HFFc6 (cell line): Measurements from ENCODE around the gene UST. TPM values are rescaled to one million over a fixed set of nuclear protein-coding genes. Genes with fewer than 3 reads are reported as not detected.
A peak's percentile ranks its signal among the peaks of the same experiment; 100 is the strongest.

Source experiments
- DNase-seq: peaks from one replicate; pipeline ENCODE4 v3.0.0-alpha.2; 2018
- H3K27ac Mint-ChIP-seq: 2 replicates; pipeline ENCODE4 v1.8.0; 2020; ENCODE audit warnings: mild to moderate bottlenecking, mixed read lengths
- H3K27me3 Mint-ChIP-seq: 2 replicates; pipeline ENCODE4 v1.8.0; 2021; ENCODE audit warnings: mild to moderate bottlenecking, moderate library complexity, mixed read lengths; ENCODE audit not compliant: insufficient read depth
- H3K36me3 Mint-ChIP-seq: 2 replicates; pipeline ENCODE4 v1.8.0; 2021; ENCODE audit warnings: low read depth, mixed read lengths
- H3K4me1 Mint-ChIP-seq: 2 replicates; pipeline ENCODE4 v1.8.0; 2020; ENCODE audit warnings: low read depth, mixed read lengths
- H3K4me3 Mint-ChIP-seq: 2 replicates; pipeline ENCODE4 v1.8.0; 2020; ENCODE audit warnings: mild to moderate bottlenecking, moderate library complexity, mixed read lengths
- H3K9me3 Mint-ChIP-seq: 2 replicates; pipeline ENCODE4 v1.8.0; 2020; ENCODE audit warnings: mild to moderate bottlenecking, mixed read lengths
- total RNA-seq, 6 experiments: library from RNA; stranded (reverse); fragmentation: NEBNext Ultra II Directional; extraction: Animal tissue kit (Norgen Biotek cat#: 25700); gene quantifications; 2 replicates in 1 of 6; 3 replicates in 5 of 6; pipeline ENCODE4 v1.2.3, GENCODE V29; 2021
- TF ChIP-seq, protein P1 (sequence below): fragments of 200-600 bp; sonication (generic); IDR thresholded peaks from 2 replicates; pipeline ENCODE4 v1.5.0; 2021; ENCODE audit warnings: antibody characterized with exemption, mild to moderate bottlenecking

The UST gene
- total RNA-seq, 6 experiments from 2014 or later: 12.9 to 17.3 (median 16.7) TPM

DNA sequence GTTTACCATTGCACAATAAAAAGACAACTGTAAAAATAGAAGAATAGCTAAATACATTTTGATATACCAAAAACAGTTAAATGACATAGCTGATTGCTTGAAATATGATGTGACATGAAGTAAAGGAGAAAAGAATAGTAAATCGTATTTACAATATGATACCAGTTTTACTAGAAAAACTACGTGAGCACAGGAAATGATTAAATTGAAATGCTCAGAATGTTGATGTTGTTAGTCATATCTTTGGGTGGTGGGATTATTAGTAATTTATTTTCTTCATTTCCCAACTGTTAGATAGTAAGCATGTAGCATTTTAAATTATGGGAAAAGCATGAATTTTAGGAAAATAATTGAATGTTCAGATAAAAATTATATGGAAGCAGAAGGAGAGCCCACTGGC is 302.4 kb downstream of the UST start:
- peaks cover 5% of the 10 kb centered on the region; the same call in 1 of the 2 replicates for H3K36me3 Mint-ChIP-seq
- DNase-seq: peak; percentile 21
- TF ChIP-seq, protein P1, sequence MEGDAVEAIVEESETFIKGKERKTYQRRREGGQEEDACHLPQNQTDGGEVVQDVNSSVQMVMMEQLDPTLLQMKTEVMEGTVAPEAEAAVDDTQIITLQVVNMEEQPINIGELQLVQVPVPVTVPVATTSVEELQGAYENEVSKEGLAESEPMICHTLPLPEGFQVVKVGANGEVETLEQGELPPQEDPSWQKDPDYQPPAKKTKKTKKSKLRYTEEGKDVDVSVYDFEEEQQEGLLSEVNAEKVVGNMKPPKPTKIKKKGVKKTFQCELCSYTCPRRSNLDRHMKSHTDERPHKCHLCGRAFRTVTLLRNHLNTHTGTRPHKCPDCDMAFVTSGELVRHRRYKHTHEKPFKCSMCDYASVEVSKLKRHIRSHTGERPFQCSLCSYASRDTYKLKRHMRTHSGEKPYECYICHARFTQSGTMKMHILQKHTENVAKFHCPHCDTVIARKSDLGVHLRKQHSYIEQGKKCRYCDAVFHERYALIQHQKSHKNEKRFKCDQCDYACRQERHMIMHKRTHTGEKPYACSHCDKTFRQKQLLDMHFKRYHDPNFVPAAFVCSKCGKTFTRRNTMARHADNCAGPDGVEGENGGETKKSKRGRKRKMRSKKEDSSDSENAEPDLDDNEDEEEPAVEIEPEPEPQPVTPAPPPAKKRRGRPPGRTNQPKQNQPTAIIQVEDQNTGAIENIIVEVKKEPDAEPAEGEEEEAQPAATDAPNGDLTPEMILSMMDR: no peak
- H3K4me3 Mint-ChIP-seq: peak overlapping the region; percentile 35
- H3K9me3 Mint-ChIP-seq: no peaks in the 10 kb centered on the region
- H3K27me3 Mint-ChIP-seq: no peaks in the 10 kb centered on the region; the same call in 1 of the 2 replicates
- H3K4me1 Mint-ChIP-seq: peaks cover 57% of the 10 kb centered on the region
- H3K27ac Mint-ChIP-seq: peak overlapping the region; percentile 61; the same call in 1 of the 2 replicates

DNA sequence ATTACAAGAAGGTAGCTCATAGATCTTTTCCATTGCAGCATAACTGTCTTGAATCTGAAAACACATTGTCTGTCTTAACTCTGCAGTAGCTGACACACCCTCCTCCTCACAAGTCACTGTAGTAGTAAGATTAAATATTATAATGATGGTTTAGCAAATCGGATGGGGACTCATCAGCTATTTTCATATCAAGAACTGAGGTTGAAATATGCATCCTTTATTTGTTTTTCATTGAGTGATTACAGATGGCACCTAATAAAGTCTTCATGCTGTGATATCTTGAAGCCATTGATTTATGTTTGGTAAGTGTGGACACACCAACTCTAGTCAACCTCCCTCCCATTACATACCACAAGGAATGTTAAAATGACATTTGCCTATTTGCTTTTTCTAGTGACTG is 303.3 kb downstream of the UST start:
- Mint-ChIP-seq H3K9me3 (no peaks in the 10 kb centered on the region), H3K36me3 (peaks cover 5% of the 10 kb centered on the region; the same call in 1 of the 2 replicates), H3K27me3 (no peaks in the 10 kb centered on the region), H3K27ac (peak overlapping the region; percentile 61; the same call in 1 of the 2 replicates), H3K4me3 (no peak overlapping the region), H3K4me1 (peaks cover 49% of the 10 kb centered on the region)
- DNase-seq: no peak
- TF ChIP-seq, protein P1: no peak

DNA sequence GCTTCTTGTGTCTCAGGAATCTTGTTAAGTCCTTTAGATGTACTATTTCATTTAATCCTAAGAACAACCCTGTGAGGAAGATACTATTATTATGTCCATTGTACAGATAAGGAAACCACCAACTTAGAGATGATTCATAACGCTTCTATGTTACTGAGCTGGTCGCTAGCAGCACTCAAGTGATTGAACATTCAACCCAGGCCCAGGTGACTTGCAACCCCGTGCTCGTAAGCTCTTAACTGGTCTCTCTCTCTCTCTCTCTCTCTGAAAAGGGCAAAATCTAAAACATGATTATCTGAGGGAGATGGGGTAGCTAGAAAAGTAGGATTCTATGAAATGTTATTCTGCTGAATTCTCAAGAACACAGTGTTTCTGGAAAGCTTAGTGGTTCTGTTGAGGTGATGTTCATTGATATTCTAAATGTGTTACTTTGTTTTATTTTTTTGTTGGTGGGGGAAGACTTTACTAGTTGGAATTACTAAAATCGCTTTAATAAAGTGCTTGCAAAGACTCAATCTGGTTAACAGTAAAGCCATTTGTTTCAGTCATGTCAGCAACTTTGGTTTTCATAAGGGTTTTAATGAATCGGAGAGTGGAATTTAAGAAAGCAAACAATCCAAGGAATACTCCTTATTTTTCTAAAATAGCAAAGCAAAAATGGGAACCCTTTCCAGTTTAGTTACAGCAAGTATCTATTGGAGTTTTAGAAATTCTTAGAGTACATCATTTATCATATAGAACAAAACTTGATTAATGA is 305.7 kb downstream of the UST start:
- Mint-ChIP-seq H3K27ac (no peak overlapping the region), H3K27me3 (no peaks in the 10 kb centered on the region), H3K36me3 (peaks cover 4% of the 10 kb centered on the region), H3K9me3 (no peaks in the 10 kb centered on the region), H3K4me1 (peaks cover 49% of the 10 kb centered on the region), H3K4me3 (no peak overlapping the region)
- no peak for DNase-seq
- TF ChIP-seq, protein P1: no peak

DNA sequence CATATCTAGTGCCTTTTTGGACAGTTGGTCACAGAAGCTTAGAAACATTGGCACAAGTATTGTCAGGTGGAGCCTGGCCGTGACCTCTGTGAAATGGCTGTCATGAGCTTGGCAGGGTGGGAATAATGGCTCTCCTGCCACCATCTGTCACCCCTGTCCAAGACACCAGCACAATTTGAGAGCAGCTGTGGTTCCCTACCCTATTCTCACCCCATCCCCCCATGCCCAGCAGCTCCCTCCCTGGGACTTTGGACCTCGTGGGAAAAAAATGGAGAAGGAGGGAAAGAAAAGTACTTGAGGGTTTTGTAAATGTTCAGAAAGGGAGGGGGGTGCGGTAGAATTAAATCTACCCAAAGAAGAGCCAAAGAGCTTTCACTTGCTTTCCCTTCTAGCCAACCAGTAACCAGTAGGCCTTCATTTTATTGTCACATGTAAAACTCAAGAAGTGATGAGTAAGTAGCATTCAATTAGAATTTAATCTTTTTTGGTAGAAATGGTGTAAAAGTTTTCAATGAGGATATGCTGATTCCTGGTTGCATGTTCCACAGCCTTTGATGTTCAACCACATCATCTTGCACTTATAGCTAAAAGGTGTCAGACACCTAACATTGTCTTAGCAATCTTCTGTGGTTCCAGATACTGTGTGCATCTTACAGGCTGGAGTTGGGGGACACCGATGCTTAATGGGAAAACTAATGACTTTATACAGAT is 307.2 kb downstream of the UST start:
- Mint-ChIP-seq H3K27me3 (no peaks in the 10 kb centered on the region), H3K36me3 (peaks cover 4% of the 10 kb centered on the region), H3K9me3 (no peaks in the 10 kb centered on the region), H3K4me1 (peaks cover 34% of the 10 kb centered on the region), H3K27ac (no peak overlapping the region), H3K4me3 (no peak overlapping the region)
- TF ChIP-seq, protein P1: no peak
- DNase-seq: no peak

DNA sequence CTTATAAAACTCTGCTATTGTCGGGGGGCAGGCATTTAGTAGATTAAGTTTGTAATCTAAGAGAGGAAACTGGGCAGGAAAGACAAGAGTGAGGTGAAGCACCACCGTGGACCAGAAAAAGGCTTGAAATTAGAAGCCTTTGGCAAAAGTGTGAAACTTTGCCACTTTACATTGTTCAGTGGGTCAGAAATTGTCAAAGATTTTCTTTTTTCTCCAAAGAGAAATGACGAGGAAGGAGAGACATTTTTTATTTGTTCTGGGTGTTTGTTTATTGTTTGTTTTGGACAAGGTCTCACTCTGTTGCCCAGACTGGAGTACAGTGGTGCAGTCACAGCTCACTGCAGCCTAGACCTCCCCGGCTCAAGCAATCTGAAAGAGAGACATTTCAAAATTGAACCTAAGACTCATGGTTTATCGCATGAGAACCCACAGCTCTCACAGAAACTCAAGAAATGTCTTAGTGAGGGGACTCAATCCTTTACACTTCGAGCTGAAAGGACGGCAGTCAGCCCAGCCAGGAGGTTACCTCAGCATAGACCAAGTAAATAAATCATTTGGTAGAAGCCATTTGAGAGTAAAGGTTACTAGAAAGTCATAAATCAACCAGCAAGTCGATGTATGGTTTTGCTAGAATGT is 307.8 kb downstream of the UST start:
- H3K27me3 Mint-ChIP-seq: no peaks in the 10 kb centered on the region; the same call in 1 of the 2 replicates
- H3K36me3 Mint-ChIP-seq: peaks cover 4% of the 10 kb centered on the region
- TF ChIP-seq, protein P1: no peak
- H3K27ac Mint-ChIP-seq: no peak overlapping the region
- peaks cover 33% of the 10 kb centered on the region for H3K4me1 Mint-ChIP-seq
- DNase-seq: no peak
- H3K9me3 Mint-ChIP-seq: no peaks in the 10 kb centered on the region
- no peak overlapping the region for H3K4me3 Mint-ChIP-seq
